Measurements from ENCODE around the gene AZIN2. TPM values are rescaled to one million over a fixed set of nuclear protein-coding genes. Genes with fewer than 3 reads are reported as not detected.

AZIN2 gene
- total and polyA plus RNA-seq, 2 donors (not counting 3 experiments of a cell fraction or from before 2014, with no cell fraction given): 0.91 to 1.4 TPM

DNA sequence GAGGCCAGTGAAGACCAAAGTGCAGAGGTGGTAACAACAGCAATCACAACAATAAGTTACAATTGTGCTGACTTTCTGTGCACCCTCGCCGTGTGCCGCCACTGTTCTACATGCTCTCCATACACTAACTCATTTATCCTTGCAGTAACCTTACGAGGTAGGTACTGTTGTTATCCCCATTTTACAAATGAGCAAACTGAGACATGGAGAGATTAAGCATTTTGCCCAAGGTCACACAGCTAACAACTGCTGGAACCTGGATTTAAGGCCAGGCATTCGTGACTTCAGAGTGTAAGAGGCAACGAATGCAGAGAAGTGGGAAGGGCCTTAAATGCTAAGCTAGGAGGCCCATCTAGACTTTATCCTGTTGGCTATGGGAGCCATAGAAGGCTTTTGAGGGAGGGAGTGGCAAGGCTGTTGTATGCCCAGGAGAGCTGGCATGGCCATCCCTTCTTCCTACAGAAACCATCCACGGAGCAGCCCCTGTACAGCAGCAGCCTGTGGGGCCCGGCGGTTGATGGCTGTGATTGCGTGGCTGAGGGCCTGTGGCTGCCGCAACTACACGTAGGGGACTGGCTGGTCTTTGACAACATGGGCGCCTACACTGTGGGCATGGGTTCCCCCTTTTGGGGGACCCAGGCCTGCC, 36.6 kb downstream of the AZIN2 start:
- Histone ChIP-seq H2AFZ (ENCODE audit: low read depth, low read length) (no peak overlapping the region), H3K4me1 (ENCODE audit: control insufficient read depth, extremely low read depth, insufficient read depth, low read length) (no peaks in the 10 kb centered on the region), H4K20me1 (replicated peaks; ENCODE audit: control insufficient read depth, extremely low read depth, insufficient read depth, low read length) (no peaks in the 10 kb centered on the region), H3K9ac (replicated peaks; ENCODE audit: extremely low read depth, insufficient read depth, low read length) (no peak overlapping the region), H3K4me2 (ENCODE audit: insufficient read depth, low read length) (no peak overlapping the region), H3K27ac (ENCODE audit: insufficient read depth, low read depth, low read length) (no peak overlapping the region), H3K36me3 (ENCODE audit: control insufficient read depth in 2 of 2, extremely low read depth in 1 of 2, insufficient read depth in 2 of 2, low read length in 2 of 2) (no peaks in the 10 kb centered on the region), H3K9me1 (replicated peaks; ENCODE audit: control insufficient read depth, extremely low read depth, insufficient read depth, low read length) (no peaks in the 10 kb centered on the region), H3K27me3 (ENCODE audit: control insufficient read depth in 2 of 2, insufficient read depth in 2 of 2, low read length in 2 of 2) (peaks cover 2 to 4% of the 10 kb centered on the region in 2 experiments), H3K9me3 (replicated peaks; ENCODE audit: control insufficient read depth, insufficient read depth, low read length) (no peaks in the 10 kb centered on the region), H3K4me3 (replicated peaks in 1 of 3; ENCODE audit: insufficient read depth in 1 of 3, low read depth in 1 of 3, low read length in 3 of 3) (no peak overlapping the region), H3K79me2 (ENCODE audit: control insufficient read depth, insufficient read depth, low read length) (no peaks in the 10 kb centered on the region)
- intact Hi-C loops (cut with micrococcal nuclease): no loop called here
- CTCF ChIA-PET: interaction anchor here (1.1 to 3.0 kb wide), 2 partner anchors 10 to 178 kb away, joined by 3 to 14 read pairs; no protein-coding TSS in a partner anchor
- POLR2A ChIA-PET: no interaction called here
- dilution Hi-C loops (cut with MboI; ENCODE audit: extremely low pct_ligation_motif_present, low sequenced_read_pairs): no loop called here
- no peak for DNase-seq (ENCODE audit: low read depth, low spot score)
- TF ChIP-seq, protein P1, sequence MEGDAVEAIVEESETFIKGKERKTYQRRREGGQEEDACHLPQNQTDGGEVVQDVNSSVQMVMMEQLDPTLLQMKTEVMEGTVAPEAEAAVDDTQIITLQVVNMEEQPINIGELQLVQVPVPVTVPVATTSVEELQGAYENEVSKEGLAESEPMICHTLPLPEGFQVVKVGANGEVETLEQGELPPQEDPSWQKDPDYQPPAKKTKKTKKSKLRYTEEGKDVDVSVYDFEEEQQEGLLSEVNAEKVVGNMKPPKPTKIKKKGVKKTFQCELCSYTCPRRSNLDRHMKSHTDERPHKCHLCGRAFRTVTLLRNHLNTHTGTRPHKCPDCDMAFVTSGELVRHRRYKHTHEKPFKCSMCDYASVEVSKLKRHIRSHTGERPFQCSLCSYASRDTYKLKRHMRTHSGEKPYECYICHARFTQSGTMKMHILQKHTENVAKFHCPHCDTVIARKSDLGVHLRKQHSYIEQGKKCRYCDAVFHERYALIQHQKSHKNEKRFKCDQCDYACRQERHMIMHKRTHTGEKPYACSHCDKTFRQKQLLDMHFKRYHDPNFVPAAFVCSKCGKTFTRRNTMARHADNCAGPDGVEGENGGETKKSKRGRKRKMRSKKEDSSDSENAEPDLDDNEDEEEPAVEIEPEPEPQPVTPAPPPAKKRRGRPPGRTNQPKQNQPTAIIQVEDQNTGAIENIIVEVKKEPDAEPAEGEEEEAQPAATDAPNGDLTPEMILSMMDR (IDR thresholded peaks at IDR 0.05; ENCODE audit: extremely low read depth in 1 of 2, insufficient read depth in 1 of 2, low read depth in 1 of 2, low read length in 2 of 2): no peak
- TF ChIP-seq FOS (IDR thresholded peaks at IDR 0.05; ENCODE audit: borderline replicate concordance, insufficient read depth, low read length) (no peak), GATA2 (IDR thresholded peaks at IDR 0.05; ENCODE audit: insufficient read depth, insufficient read length, low read depth, low read length) (no peak), POLR2A (IDR thresholded peaks at IDR 0.05; ENCODE audit: low read depth, low read length) (no peak), MYC (IDR thresholded peaks at IDR 0.05; ENCODE audit: low read depth, low read length) (no peak), POLR2AphosphoS5 (IDR thresholded peaks at IDR 0.05; ENCODE audit: insufficient read depth, low read depth, low read length) (no peak), EZH2 (IDR thresholded peaks at IDR 0.05; ENCODE audit: borderline replicate concordance, low read depth, low read length, severe bottlenecking) (no peak), JUN (IDR thresholded peaks at IDR 0.05; ENCODE audit: borderline replicate concordance, insufficient read depth, insufficient read length, low read depth) (no peak)
- TF ChIP-seq, protein P2, sequence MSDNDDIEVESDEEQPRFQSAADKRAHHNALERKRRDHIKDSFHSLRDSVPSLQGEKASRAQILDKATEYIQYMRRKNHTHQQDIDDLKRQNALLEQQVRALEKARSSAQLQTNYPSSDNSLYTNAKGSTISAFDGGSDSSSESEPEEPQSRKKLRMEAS (IDR thresholded peaks at IDR 0.05; ENCODE audit: insufficient read depth, insufficient read length): no peak
- BruUV-seq (replicated peaks): no TSS peak
- no peak for FAIRE-seq
